H1 (cell line): ENCODE data around the gene IL2RG. TPM values are rescaled to one million over a fixed set of nuclear protein-coding genes. Genes with fewer than 3 reads are reported as not detected.
A peak's percentile ranks its signal among the peaks of the same experiment; 100 is the strongest.

Source experiments
- ASH2L ChIP-seq: fragments of 200-600, 300-600 bp; sonication (generic); IDR thresholded peaks from one replicate; pipeline ENCODE4 v1.7.1; 2017; ENCODE audit warnings: low read length
- BRCA1 ChIP-seq: IDR thresholded peaks from 2 replicates; pipeline ENCODE4 v1.6.1; 2012; ENCODE audit warnings: low read depth, low read length, improper control_type of control experiment
- CHD1 ChIP-seq: IDR thresholded peaks from 2 replicates; pipeline ENCODE4 v1.6.1; 2012; ENCODE audit warnings: low read depth, low read length, improper control_type of control experiment
- CREB1 ChIP-seq: IDR thresholded peaks from 2 replicates; pipeline ENCODE4 v1.6.1; 2012; ENCODE audit warnings: inconsistent platforms
- EZH2 ChIP-seq: fragments of 200-600 bp; sonication (generic); IDR thresholded peaks from 2 replicates; pipeline ENCODE4 v1.7.1; 2012; ENCODE audit warnings: low read depth, mild to moderate bottlenecking, moderate library complexity, low read length, inconsistent platforms; ENCODE audit not compliant: severe bottlenecking
- NRF1 ChIP-seq: IDR thresholded peaks from 2 replicates; pipeline ENCODE4 v1.6.1; 2011; ENCODE audit warnings: mild to moderate bottlenecking, low read depth, low read length, improper control_type of control experiment
- POLR2A ChIP-seq, 2 experiments: IDR thresholded peaks; 1 replicate in 1 of 2; 2 replicates in 1 of 2; pipeline ENCODE4 v1.6.1; 2011; ENCODE audit warnings: low read depth in 2 of 2, low read length in 2 of 2, mild to moderate bottlenecking in 2 of 2; ENCODE audit errors: control extremely low read depth in 1 of 2
- RXRA ChIP-seq: IDR thresholded peaks from 2 replicates; pipeline ENCODE4 v1.6.1; 2011; ENCODE audit warnings: low read depth, mild to moderate bottlenecking, low read length, moderate library complexity; ENCODE audit not compliant: insufficient read depth
- SIX5 ChIP-seq: IDR thresholded peaks from 2 replicates; pipeline ENCODE4 v1.6.1; 2011; ENCODE audit warnings: mild to moderate bottlenecking, low read depth, low read length
- TCF12 ChIP-seq: IDR thresholded peaks from 2 replicates; pipeline ENCODE4 v1.6.1; 2011; ENCODE audit warnings: low read depth, mild to moderate bottlenecking, low read length
- polyA plus RNA-seq, 7 experiments: library from polyadenylated mRNA; depleted of rRNA in 3 of 7; stranded (reverse) in 5 of 7; unstranded in 2 of 7; fragments of >200 nt in 5 of 7; fragments of 200-250 nt in 2 of 7; gene quantifications; 1 replicate in 5 of 7; 2 replicates in 1 of 7; 4 replicates in 1 of 7; pipeline versions ENCODE4 v1.2.1 to v1.2.3, GENCODE V29; 2011 to 2013; ENCODE audit warnings: missing spikeins in 2 of 7, mixed read lengths in 2 of 7
- total RNA-seq: library from RNA; stranded (reverse); fragmentation: NEBNext Ultra II Directional; extraction: Animal tissue kit (Norgen Biotek cat#: 25700); gene quantifications from 2 replicates; pipeline ENCODE4 v1.2.1, GENCODE V29; 2021
- TF ChIP-seq, protein P1 (sequence below), 3 experiments: IDR thresholded peaks; 1 replicate in 2 of 3; 2 replicates in 1 of 3; pipeline versions ENCODE4 v1.5.1 to v1.6.1; 2011; ENCODE audit warnings: low read length in 3 of 3, mild to moderate bottlenecking in 3 of 3, inconsistent platforms in 2 of 3, low read depth in 1 of 3, moderate library complexity in 1 of 3; ENCODE audit not compliant: insufficient read depth in 1 of 3; ENCODE audit errors: control extremely low read depth in 1 of 3

IL2RG gene
- total and polyA plus RNA-seq, 2 of the 8 experiments (the other 6 are each of a cell fraction or from before 2014, with no cell fraction given): not detected

DNA sequence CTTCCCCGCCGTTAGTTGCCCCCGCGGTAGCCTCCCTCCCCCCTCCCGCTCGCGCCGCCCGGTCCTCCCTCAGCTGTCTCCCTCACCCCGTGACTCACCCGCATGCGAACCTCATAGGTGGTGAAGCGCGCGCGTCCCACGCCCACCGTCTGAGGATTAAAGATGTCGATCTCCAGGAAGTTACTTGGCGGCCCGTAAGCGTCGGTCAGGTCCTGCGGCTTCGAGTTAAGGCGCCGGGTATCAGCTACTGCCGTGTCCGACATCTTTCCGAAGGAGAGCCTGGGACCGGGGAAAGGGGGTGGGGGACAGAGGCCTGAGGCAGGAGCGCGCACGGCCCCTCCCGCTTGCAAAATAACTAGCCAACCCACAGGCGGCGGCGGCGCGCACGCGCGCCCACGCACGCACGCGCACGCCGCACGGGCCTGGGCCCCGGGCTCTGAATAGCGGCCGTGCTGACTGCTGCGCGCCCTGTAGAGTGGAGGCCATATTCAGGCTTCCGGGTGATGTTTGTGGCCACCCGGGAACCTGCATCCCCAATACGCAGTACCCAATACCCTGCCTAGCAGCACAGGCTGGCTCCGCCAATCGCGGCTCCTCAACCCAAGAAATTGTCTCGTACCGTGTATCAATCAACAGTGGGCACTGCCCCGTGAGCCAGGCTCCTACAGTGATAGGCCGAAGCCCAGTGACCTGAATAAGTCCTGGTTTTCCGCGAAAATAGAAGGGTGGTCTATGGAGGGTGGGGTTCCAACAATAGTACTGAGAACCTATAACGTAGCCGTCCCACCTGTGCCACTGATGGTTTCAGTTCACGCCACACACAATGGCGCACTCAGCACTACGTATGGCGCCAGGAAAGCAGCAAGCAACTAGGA lies 43.1 kb downstream of the IL2RG start, which contains the start of gene SNX12 (continued):
- TF ChIP-seq POLR2A (IDR thresholded peaks at IDR 0.05; ENCODE audit: control extremely low read depth in 1 of 2, low read depth in 2 of 2, low read length in 2 of 2) (no peak; a peak in 1 of 3 replicates), NRF1 (peak; percentile 35; the same call in 1 of the 2 replicates), EZH2 (no peak), CHD1 (no peak), TCF12 (no peak), SIX5 (no peak), CREB1 (peak; percentile 76), BRCA1 (no peak), RXRA (no peak), ASH2L (peak; percentile 79)
- TF ChIP-seq, protein P1, sequence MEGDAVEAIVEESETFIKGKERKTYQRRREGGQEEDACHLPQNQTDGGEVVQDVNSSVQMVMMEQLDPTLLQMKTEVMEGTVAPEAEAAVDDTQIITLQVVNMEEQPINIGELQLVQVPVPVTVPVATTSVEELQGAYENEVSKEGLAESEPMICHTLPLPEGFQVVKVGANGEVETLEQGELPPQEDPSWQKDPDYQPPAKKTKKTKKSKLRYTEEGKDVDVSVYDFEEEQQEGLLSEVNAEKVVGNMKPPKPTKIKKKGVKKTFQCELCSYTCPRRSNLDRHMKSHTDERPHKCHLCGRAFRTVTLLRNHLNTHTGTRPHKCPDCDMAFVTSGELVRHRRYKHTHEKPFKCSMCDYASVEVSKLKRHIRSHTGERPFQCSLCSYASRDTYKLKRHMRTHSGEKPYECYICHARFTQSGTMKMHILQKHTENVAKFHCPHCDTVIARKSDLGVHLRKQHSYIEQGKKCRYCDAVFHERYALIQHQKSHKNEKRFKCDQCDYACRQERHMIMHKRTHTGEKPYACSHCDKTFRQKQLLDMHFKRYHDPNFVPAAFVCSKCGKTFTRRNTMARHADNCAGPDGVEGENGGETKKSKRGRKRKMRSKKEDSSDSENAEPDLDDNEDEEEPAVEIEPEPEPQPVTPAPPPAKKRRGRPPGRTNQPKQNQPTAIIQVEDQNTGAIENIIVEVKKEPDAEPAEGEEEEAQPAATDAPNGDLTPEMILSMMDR (IDR thresholded peaks at IDR 0.05; ENCODE audit: control extremely low read depth in 1 of 3, insufficient read depth in 1 of 3, low read depth in 1 of 3, low read length in 3 of 3): no peak
